Thyroid gland (tissue), 4 donors: ENCODE measurements around the gene MAFG. TPM values are rescaled to one million over a fixed set of nuclear protein-coding genes. Genes with fewer than 3 reads are reported as not detected.

ENCODE experiments used
- DNase-seq, 2 donors: peaks; one replicate each; pipeline ENCODE4 v3.0.0-alpha.2; 2019
- H3K27ac ChIP-seq, 3 donors: fragments of 200-600 bp; sonication (generic); 1 replicate in 2 of 3; 2 replicates in 1 of 3; pipeline ENCODE4 v1.5.1; 2016 to 2019; ENCODE audit warnings: mild to moderate bottlenecking in 1 of 3, moderate library complexity in 1 of 3
- H3K27me3 ChIP-seq: fragments of 200-600 bp; sonication (generic); one replicate; pipeline ENCODE4 v1.5.1; 2019
- H3K36me3 ChIP-seq, 2 donors: fragments of 200-600 bp; sonication (generic); one replicate each; pipeline ENCODE4 v1.5.1; 2016 to 2019
- H3K4me1 ChIP-seq, 2 donors: fragments of 200-600 bp; sonication (generic); one replicate each; pipeline ENCODE4 v1.5.1; 2017 to 2019
- H3K4me3 ChIP-seq, 3 donors: fragments of 200-600 bp; sonication (generic); replicated peaks in 1 of 3; 1 replicate in 2 of 3; 2 replicates in 1 of 3; pipeline ENCODE4 v1.5.1; 2016; ENCODE audit warnings: mild to moderate bottlenecking in 1 of 3
- H3K9me3 ChIP-seq: fragments of 200-600 bp; sonication (generic); one replicate; pipeline ENCODE4 v1.5.1; 2017
- CTCF ChIP-seq, 6 experiments: fragments of 200-600 bp in 3 of 6; fragments of 450-650 bp in 3 of 6; sonication (generic) in 3 of 6; IDR thresholded peaks; one replicate each; pipeline ENCODE4 v1.5.1; 2016 to 2019; ENCODE audit warnings: antibody characterized with exemption in 6 of 6, mild to moderate bottlenecking in 2 of 6, inconsistent platforms in 1 of 6, moderate library complexity in 1 of 6
- POLR2A ChIP-seq, 2 donors: fragments of 450-650 bp; IDR thresholded peaks; one replicate each; pipeline ENCODE4 v1.6.1; 2017; ENCODE audit warnings: antibody characterized with exemption in 2 of 2, mild to moderate bottlenecking in 2 of 2, moderate library complexity in 1 of 2
- WGBS, 2 donors: methylation state at CpG; one replicate each; pipeline ENCODE4 v1.1.5; 2017; 5-methylcytosine and 5-hydroxymethylcytosine counted together
- intact Hi-C: fragments of 100-400 bp; cut with DNase I; formaldehyde crosslinking; loops from one replicate; pipeline ENCODE4 v1.15.1; 2023
- total RNA-seq, 4 donors: library from RNA; depleted of rRNA; stranded (reverse); fragments of >200 nt; gene quantifications; one replicate each; pipeline ENCODE4 v1.2.3, GENCODE V29; 2016

Gene MAFG
- total RNA-seq, 4 donors from 2014 or later: 28.2 to 51.8 (median 36.4) TPM

- DNase-seq: no peak
- TF ChIP-seq POLR2A (IDR thresholded peaks at IDR 0.05): no peak
- TF ChIP-seq CTCF (IDR thresholded peaks at IDR 0.05): no peak
- intact Hi-C loops: no loop called here
- H3K27me3 ChIP-seq: no peaks in the 10 kb centered on the region
- no peaks in the 10 kb centered on the region for H3K9me3 ChIP-seq
- peaks cover 6 to 13% of the 10 kb centered on the region in 2 donors for H3K36me3 ChIP-seq
- no peak overlapping the region for H3K4me3 ChIP-seq
- peaks cover 14 to 19% of the 10 kb centered on the region in 2 donors for H3K4me1 ChIP-seq
- 100% methylated on average over 3 to 9 of the region's 11 CpGs for WGBS, 2 donors
- no peak overlapping the region for H3K27ac ChIP-seq
Observed at GRCh38 chr17:81908793-81909192, 18.7 kb downstream of the MAFG start.

DNA sequence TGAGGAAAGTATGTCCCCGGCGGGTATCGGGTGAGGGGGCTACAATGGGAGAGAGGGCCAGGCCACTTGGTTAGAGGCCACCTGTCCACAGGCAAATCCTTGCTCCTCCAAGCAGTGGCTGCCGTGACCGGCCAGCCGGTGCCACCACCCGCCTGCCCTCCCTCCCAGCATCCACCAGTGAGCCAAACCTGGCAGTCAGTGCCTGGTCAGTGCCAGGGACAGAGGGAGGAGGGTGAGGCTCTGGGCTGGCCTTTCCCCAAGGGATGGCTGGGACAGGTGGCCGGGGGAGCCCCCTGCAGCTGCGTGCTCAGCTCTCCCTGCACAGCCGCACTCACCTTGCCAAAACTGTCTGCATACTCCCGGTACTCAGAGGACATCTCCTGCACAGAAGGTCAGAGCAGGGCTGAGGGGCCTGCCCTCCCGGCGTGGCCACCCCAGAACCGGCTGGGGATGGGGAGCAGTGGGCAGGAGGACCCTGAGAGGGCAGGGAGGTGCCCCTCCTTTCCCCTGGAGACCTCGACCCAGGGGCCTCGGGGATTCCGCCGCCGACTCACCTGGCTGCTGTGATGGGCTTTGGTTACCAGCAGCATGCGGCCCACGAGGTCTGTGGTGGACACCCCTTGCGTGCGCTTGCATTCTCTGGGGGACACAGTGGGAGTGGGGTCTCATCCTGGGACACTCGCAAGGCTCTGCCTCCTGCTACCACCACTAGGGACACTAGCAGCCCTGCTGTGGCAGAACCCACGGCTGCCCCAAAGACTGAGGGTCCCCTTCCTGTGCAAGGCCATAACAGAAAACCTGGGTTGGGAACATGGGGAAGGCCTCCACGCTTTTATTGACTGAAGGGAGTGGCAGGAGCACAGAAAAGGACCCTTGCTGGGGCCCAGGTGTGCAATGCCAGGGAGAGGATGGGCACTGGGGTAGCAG, 20.1 kb downstream of the MAFG start:
- H3K9me3 ChIP-seq: no peaks in the 10 kb centered on the region
- intact Hi-C loops: no loop called here
- WGBS, 2 donors: 91 to 98% methylated on average over 8 to 12 of the region's 26 CpGs
- H3K4me1 ChIP-seq: peaks cover 14 to 23% of the 10 kb centered on the region in 2 donors
- H3K4me3 ChIP-seq: no peak overlapping the region
- H3K36me3 ChIP-seq: peaks cover 0 to 6% of the 10 kb centered on the region in 2 donors
- no peak for DNase-seq
- TF ChIP-seq POLR2A (IDR thresholded peaks at IDR 0.05): no peak
- no peak for TF ChIP-seq CTCF (IDR thresholded peaks at IDR 0.05)
- no peaks in the 10 kb centered on the region for H3K27me3 ChIP-seq
- no peak overlapping the region for H3K27ac ChIP-seq

GRCh38 chr17:81906476-81907218, 20.9 kb downstream of the MAFG start:
- H3K27ac ChIP-seq: no peak overlapping the region
- intact Hi-C loops: no loop called here
- 90 to 93% methylated on average over 7 to 8 of the region's 15 CpGs for WGBS, 2 donors
- H3K36me3 ChIP-seq: peaks cover 0 to 6% of the 10 kb centered on the region in 2 donors
- no peak for DNase-seq
- TF ChIP-seq POLR2A (IDR thresholded peaks at IDR 0.05) (no peak), CTCF (IDR thresholded peaks at IDR 0.05) (no peak)
- peaks cover 12 to 29% of the 10 kb centered on the region in 2 donors for H3K4me1 ChIP-seq
- H3K27me3 ChIP-seq: no peaks in the 10 kb centered on the region
- H3K4me3 ChIP-seq: no peak overlapping the region
- H3K9me3 ChIP-seq: no peaks in the 10 kb centered on the region

DNA sequence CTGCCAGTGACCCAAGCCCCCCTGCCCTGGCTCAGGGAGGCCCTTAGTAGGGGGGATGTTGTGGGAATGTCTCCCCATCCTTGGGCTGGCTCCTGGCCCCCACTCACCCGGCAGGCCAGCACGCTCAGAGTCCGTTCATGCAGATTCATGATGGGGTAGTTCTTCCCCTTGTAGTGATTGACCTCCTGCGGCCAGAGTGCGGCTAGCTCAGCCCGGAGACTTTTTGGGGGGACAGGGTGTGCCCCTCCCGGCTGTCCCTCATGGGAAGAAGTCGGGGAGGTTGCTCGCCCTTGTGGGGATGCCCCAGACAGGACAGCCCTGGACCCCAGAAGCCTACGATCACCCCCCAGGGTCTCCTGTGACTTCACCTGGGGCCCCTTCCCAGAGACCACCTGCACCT, 21.5 kb downstream of the MAFG start:
- DNase-seq: no peak
- Histone ChIP-seq H3K36me3 (peaks cover 0 to 6% of the 10 kb centered on the region in 2 donors), H3K27me3 (no peaks in the 10 kb centered on the region), H3K4me3 (no peak overlapping the region), H3K27ac (no peak overlapping the region), H3K9me3 (no peaks in the 10 kb centered on the region), H3K4me1 (peaks cover 11 to 29% of the 10 kb centered on the region in 2 donors)
- WGBS, 2 donors: 100% methylated on average over 3 of the region's 10 CpGs; no CpG with 5 or more reads in 1 of the 2 donors
- TF ChIP-seq POLR2A (IDR thresholded peaks at IDR 0.05) (no peak), CTCF (IDR thresholded peaks at IDR 0.05) (no peak)
- intact Hi-C loops: no loop called here
